CD4-positive, alpha-beta T cell treated with Interleukin-4 for 1 hour (primary cell): ENCODE data around the gene NEMP1.
A peak's percentile ranks its signal among the peaks of the same experiment; 100 is the strongest.
"Not testable (repeated sequence)": the region's sequence is repeated elsewhere in the genome, so short reads cannot be mapped to it uniquely, and the experiment has no call there.

Experiments used
- DNase-seq, 2 donors: peaks; one replicate each; pipeline ENCODE4 v3.0.0-alpha.2; 2020 to 2022

Gene NEMP1

DNA sequence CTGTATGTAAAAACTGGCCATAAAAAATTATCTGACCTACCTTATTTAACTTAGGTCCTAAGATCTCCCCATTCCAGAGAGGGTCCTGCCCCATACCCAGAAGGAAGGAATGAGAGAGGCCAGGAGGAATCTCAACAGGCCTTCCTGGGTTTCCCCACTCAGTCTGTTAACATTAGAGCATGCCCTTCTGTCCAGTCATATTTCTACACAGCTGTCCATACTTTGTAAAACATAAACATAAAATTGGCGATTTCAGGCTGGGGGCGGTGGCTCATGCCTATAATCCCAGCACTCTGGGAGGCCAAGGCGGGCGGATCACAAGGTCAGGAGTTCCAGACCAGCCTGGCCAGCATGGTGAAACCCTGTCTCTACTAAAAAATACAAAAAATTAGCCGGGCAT lies 56.3 kb downstream of the NEMP1 start:
- not testable (repeated sequence) for DNase-seq

DNA sequence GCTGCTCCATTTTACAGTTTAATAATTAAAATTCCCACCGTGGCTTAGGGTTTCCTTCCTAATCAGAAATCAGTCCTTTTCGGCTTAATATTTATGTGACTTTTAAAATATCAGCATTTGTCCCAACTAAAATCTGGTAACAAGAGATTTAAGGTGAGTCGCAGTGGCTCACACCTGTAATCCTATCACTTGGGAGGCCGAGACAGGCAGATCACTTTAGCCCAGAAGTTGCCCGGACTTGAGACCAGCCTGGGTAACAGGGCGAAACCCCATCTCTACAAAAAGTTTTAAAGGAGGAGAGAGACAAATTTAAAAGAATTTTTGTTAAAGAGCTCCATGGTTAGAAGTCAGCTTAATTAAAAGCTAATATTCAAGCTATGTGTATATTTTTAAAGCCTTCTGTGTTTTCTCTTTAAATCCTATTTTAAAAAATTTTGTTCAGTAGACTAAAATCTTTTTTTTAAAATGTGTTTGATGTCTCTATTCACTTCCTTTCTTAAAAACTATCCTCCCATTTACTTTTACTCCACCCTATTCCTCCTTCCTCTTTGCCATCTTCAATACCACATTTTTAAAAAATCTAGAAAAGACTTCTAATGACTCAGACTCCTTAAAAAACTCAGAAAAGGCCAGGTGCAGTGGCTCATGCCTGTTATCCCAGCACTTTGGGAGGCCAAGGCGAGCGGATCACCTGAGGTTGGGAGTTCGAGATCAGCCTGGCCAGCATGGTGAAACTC lies 58.4 kb downstream of the NEMP1 start:
- DNase-seq, result no peak

DNA sequence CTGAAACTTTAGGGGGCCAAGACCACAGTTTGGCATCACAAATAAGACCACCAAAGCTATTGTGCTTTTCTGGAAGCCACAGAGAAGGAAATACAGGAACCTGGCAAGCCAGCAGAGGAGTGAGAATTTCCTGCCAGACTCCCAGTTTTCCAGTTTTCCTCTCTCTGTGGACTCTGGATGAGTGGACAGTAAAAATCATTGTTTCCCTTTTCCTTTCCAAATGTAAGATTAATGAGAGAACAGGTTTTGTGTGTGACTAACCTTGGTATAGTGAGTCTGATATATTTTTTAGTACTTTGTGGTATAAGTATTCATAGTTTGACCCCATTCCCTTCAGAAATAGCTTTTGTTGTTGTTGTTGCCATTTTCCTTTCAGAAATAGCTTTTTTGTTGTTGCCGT lies 59.7 kb downstream of the NEMP1 start:
- DNase-seq, result no peak

DNA sequence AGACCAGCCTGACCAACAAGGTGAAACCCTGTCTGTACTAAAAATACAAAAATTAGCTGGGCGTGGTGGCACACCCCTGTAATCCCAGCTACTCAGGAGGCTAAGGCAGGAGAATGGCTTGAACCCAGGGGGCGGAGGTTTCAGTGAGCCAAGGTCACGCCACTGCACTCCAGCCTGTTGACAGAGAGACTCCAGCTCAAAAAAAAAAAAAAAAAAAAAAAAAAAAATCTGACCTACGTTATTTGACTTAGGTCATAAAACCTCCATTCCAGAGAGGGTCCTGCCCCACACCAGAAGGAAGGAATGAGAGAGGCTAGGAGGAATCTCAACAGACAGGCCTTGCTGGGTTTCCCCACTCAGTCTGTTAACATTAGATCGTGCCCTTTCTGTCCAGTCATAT lies 60.2 kb downstream of the NEMP1 start:
- not testable (repeated sequence) for DNase-seq

DNA sequence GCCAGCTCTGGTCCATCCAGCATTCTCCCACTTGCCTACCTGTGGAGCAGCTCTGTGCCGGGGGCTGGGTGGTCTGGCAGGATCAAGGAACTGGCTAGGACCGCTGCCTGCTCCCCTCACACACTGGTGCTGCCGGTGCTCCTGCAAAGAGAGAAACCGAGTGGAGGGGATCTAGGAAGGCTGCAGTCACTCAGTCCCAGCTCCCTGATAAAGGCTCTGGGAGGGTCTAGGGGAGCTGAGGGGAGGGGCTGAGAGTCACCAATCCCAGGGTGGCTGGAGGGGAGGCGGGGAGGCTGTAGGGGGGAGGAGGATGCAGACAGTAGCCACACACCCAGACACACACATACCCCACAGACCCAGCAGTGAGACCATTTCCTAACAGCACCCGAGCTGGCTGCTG lies 62.2 kb downstream of the NEMP1 start, which contains the start of gene TAC3:
TAC3 (minus strand) TSS at position 182 of the 400 bp plus-strand sequence. CDS start 732 bp downstream, outside the sequence.
- DNase-seq, result no peak

DNA sequence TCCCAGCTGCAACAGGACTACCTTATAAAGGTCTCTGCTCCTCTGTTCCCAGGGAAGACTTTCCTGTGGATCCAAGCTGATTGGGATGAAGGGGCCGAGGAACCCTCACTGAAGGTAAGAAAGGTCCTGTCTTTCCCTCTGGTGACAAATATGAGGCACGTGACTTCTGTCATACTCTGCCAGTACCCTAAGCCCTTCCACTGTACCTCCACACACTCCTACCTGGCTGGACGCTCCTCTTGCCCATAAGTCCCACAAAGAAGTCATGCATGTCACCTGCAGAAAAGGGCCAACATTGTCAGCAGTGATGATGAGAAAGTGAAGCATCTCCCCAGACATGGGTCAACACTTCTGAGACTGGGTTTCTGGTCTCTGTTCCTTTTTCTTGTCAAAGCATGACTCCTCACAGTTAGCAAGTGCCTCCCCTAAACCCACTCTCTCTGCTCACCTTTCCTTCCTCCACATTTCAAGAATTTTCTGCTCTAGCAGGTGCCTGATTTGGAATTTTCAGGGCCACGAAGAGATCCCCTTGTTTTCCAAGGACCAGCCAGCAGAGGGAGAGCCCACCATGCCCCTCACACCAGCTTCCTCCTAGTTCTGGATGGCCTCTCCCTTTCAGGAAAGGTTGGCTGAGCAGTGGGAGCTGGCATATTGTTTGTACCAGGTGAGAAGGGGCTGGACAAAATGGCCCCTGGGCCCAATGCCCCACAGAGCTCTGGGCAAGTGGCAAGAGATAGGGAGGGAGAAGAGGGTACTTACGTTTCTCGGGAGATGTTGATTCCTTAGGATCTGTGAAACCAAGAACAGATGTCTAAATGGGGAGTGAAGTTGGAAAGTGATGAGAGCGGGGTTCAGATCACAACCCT lies 65.8 kb downstream of the NEMP1 start:
- no peak for DNase-seq

DNA sequence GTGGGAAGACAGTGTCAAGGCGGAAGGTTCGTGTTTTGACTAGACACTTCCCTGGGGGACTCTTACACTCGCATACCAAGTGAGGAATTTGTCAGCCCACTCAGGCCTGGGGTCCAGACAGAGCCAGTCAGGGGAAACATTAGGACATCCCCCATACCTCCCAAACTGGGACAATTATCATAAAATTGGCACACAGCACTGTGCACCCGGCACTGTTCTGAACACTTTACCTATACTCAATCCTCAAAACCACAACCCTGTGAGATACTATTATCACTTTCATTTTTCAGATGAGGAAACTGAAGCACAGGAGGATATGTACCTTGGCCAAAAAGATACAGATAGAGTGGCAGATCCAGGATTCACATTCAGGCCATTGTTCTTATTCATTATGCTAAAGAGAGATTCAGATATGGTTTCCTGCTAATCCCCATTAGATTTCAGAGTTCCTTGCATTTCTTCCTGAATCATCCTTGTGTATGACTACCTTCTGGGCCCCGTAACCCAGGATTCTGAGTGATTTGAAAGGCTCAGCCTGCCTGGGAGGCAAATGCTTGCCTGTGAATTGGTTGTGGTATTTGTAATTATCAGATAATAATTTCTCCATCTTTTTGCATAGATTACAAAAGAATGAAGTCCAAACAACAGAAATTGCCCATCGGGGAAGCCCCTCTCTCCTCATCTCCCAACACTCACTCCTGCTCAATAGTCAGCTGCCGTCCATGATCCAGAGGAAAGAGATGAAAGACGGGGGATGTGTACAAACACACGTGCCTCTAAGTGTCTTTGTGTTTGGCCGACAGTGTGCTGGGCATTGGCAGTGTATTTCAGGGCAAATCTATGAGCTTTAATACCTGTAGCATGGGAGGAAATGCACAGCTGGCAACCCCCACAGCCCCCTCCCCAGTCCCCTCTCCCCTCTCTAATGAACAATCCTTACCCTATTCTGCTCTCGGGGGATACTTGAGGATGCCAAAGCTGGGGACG lies 66.9 kb downstream of the NEMP1 start:
- DNase-seq, result peak in 1 of 2 donors; percentile 46

DNA sequence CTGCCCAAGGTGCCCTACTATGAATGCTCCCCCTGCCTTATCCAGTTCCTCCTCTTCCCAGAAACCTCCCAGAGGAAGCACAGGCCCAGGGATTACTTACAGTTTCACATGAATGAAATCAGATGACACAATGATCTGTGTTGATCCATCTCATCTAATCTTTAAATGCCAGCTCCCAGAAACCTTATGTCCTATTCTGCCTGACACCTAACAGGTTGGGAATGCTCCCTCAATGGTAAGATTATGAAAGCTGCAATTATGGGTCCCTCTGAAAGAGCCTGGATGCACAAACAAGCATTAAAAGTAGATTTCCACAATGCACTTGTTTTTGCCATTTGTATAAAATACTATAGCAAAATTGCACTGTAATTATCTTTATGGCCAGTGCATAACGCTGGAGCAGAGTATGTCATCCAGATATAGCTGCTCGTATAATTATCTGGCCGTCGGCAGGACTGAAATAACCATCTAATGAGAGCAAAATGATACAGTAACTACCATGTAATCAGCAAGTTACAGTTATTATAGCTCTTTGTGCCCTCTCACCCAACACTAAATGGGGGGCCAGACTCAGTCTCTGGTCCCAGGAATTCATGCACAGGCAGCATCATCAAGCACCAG lies 67.9 kb downstream of the NEMP1 start:
- no peak for DNase-seq

DNA sequence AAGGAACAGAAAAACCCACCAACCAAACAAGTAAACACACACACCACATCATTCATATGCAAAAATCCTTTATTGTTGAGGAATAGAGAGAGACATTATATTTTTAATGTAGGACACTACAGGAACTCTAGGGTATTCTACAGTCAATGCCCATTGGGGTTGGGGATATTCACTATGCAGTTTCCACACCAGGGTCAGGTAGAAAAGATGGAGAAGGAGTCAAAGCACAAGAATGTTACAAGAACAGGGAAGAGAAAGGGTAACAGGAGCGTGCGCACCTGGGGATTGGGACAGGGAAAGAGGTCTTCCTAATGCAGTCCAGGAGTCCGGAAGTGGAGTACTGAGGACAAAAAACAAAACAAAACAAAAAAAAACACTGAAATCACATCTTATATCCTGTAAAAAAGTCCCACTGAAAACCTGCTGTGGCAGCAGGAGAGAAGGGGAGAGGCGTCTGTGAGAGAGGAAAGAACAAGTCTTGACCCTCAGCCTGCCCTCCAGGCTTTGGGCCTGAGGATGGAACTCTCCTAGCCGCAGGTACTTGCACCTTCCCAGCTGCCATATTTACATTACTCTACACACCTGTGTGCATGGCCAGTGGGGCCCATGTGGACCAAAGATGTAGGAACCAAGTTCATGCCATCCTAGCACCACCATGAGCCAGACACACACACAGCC lies 68.5 kb downstream of the NEMP1 start:
- DNase-seq, result no peak

DNA sequence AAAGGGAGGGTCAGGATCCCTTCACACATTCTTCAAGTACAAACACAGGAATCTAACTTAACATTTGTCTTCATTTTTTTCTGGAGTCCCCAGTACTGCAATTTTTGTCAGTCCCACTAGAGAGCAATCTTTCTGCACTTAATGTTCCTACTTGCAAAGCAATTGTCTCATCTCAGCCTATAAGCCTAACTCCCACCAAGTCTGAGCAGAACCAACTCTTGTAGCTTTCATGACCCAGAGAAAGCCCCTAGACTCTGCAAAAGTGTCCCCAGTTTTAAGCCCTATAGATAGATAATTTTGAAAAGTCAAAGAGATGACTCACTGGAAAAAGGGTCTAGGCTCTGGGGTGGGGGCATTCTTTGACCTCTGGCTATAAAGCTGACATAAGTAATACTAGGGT lies 70.4 kb downstream of the NEMP1 start:
- peak in 1 of 2 donors; percentile 75 for DNase-seq

DNA sequence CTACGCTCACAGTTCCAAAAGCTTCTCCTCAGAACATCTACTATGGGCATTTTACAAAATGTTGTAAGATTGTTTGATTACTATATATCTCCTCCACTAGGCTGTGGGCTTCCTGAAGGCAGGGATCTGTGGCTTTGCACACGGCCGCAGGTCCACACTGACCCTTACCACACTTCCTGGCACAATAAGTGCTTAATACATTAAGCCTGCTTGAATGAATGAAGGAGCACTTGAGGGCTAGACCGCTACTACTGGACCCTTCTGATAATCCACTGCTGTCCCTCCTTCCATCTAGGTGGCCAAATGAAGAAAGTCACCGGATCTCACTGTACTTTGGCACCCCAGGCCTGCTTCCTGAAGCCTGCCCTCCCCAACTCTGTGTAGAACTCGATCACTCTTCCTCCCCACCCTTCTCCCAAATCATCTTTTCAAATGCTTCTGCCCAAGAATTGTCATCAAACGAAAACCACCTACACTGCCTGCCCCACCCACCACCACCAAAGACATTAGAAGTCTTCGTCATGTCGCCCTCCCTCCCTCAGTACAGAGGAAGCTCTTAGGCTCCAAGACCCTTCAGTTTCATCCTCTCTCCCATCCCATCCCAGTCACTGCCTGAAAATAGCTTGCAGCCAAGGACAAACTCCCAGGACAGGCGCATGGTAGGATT lies 71.6 kb downstream of the NEMP1 start:
- peak in 1 of 2 donors; percentile 23 for DNase-seq

DNA sequence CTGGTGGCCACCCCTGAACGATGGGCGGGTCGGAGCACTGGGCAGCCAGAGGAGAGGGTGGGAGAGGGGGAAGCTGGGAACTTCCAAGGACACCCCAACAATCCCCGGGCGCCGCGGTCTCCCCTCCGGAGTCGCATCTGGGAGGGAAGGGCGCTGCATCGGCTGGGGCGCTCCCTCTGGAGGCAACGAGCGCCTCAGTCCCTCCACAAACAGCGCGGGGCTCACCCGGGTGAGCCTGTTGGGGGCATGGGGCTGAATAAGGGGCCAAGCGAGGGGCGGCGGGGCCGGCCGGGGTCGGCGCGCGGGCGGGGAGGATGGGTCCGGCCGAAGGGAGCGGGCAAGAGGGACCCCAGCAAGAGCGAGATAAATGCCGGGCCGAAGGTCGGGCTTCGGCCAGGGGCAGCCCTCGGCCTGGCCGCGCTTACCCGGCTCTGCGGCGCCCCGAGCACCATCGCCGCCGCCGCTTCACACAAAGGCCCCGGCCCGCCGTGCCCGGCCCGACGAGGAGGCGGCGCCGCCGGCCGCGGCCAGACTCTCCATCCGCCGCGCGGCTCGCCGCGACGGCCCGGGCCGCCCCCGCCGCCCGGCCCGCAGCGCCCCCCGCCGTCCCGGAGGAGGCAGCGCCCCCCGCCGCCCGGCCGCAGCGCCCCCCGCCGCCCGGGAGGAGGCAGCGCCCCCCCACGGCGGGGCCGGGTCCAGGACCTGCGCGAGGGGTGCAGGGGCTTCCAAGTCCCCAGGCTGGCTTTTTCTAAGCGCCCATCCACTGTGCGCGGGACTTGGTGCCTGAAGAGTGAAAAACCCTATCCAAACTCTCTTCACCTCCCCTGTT lies 72.4 kb downstream of the NEMP1 start, which contains the start of gene ZBTB39:
ZBTB39 (minus strand) TSS at position 567 of the 829 bp plus-strand sequence. CDS start 1,629 bp downstream, outside the sequence.
- peak; percentile 57 to 69 for DNase-seq
